Measurements from ENCODE around the gene EXOC3L2.
A peak's percentile ranks its signal among the peaks of the same experiment; 100 is the strongest.

Gene EXOC3L2

DNA sequence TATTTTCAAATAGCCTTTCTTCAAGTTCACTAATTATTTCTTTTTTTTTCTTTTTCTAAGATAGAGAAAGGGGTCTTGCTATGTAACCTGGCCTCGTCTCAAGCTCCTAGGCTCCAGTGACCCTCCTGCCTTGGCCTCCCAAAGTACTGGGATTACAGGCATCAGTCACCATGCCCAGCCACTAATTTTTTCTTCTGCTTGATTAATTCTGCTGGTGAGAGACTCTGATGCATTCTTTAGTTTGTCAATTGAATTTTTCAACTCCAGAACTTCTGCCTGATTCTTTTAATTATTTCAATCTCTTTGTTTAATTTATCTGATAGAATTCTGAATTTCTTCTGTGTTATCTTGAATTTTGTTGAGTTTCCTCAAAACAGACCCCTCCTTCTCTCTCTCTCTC, 55.2 kb downstream of the EXOC3L2 start:
- no peak for TF ChIP-seq CTCF (IDR thresholded peaks at IDR 0.05; ENCODE audit: low read depth, low read length)
- no peak overlapping the region for H3K4me3 ChIP-seq (ENCODE audit: low read depth, low read length)

DNA sequence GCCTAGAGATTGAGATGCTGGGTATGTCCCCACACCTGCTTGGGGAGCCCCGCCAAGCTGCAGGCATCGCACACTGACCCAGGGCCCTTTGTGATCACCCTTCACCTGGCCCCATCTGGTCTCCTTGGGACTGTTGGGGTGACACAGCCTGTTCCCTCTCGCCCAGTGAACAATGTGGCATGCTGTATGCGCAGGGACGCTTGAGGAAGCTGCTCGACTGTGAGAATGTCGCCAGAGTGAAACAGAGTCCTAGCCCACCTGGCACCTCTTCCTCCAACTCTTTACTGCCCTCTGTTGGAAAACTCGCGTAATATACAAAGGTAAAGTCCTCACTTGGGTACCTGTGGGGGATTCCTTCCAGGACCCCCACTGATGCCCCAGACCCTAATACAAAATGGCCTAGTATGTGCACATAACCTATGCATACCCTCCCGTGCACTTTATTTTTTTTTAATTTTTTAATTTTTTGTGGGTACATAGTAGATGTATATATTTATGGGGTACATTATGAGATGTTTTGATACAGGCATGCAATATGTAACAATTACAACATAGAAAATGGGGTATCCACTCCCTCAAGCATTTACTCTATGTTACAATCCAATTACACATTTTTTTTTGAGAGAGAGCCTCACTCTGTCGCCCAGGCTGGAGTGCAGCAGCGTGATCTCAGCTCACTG, 57.6 kb downstream of the EXOC3L2 start:
- TF ChIP-seq CTCF (IDR thresholded peaks at IDR 0.05; ENCODE audit: low read depth, low read length): peak; percentile 25; the same call in 1 of the 2 replicates
- H3K4me3 ChIP-seq (ENCODE audit: low read depth, low read length): no peak overlapping the region

DNA sequence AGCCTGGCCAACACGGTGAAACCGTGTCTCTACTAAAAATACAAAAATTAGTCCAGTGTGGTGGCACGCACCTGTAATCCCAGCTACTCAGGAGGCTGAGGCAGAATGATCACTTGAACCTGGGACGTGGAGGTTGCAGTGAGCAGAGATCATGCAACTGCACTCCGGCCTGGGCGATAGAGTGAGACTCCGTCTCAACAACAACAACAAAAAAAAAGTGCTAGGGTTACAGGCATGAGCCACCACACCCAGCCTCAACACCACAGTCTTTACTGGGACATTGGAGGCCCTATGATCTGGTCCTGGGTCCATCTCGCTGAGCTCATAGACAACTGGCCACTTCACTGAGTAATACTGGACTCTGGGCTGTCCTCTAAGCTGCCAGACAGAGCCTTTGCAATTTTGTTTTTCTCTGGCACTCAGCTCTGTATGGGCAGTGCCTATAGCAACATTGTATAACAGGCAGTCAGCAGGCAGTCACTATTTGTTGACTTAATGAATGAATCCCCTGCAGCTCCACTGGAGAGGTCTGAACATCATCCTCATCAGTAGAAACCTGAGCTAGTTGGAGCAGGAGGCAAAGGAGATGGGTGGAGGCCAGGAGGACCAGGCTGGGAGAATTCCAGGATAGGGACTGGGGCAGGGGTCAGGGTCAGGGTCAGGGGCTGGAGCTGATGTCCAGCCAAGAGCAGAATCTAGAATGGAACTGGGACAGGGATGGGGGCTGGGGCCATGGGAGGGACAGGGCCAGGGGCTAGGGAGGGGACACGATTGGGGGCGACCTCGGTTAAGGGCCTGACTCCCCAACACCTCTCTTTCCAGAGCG, 58.5 kb downstream of the EXOC3L2 start:
- no peak for TF ChIP-seq CTCF (IDR thresholded peaks at IDR 0.05; ENCODE audit: low read depth, low read length)
- H3K4me3 ChIP-seq (ENCODE audit: low read depth, low read length): no peak overlapping the region

- TF ChIP-seq CTCF (IDR thresholded peaks at IDR 0.05; ENCODE audit: low read depth, low read length): no peak
- H3K4me3 ChIP-seq (ENCODE audit: low read depth, low read length): no peak overlapping the region
Observed at GRCh38 chr19:45184115-45184514, 61.1 kb downstream of the EXOC3L2 start.

DNA sequence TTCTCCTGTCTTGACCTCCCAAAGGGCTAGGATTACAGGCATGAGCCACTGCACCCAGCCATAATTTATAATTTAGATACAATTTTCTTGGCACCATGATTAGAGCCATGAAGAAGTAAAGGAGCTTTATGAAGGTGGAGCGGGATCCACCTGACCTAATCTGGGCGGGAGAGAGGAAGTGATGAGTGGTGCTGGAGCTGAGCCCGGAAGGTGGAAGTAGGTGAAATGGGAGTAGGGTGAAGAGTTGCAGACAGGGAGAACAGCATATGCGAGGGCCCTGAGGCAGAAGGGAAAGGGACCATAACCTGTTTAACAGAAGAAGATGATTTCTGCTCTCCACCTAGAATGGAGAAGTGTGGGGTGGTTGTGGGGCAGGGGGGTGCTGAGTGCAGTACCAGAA, 62.4 kb downstream of the EXOC3L2 start:
- TF ChIP-seq CTCF (IDR thresholded peaks at IDR 0.05; ENCODE audit: low read depth, low read length): no peak
- no peak overlapping the region for H3K4me3 ChIP-seq (ENCODE audit: low read depth, low read length)

DNA sequence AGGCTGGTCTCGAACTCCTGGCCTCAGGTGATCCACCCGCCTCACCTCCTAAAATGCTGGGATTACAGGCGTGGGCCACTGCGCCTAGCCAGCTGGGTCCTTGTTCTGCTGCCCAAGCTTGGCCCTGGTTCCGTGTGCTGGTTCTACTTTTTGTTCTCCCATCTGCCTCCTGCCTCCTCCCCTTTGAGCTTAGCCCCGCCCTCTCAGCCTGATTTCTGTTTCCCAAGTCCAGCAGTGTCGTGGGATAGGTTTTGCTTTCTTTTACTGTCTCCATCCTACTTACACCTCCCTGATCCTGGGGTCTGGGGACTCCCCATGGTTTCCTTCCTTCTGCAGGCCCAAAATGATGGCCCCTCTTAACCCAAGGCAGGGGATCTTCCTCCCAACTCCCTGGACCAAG, 64.3 kb downstream of the EXOC3L2 start:
- H3K4me3 ChIP-seq (ENCODE audit: low read depth, low read length): no peak overlapping the region
- TF ChIP-seq CTCF (IDR thresholded peaks at IDR 0.05; ENCODE audit: low read depth, low read length): no peak

DNA sequence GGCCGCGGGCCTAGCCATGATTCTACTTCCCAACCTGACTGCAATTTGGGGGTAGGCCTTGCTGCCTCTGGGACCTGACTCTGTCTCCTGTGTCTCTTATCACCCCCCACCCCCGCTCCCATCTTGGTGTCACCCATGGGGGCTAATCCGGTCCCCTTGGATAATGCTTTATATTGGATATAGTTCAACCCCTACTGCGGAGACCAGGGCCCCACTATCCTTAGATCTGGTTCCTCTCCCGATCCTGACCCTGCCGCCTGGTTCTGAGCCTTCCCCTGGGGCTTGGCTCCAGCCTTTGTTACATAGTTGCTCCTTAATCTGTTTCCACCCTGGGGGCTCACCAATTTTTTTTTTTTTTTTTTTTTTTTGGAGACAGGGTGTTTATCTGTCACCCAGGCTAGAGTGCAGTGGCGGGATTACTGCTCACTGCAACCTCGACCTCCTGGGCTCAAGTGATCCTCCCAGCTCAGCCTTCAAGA, 65.3 kb downstream of the EXOC3L2 start:
- no peak for TF ChIP-seq CTCF (IDR thresholded peaks at IDR 0.05; ENCODE audit: low read depth, low read length)
- H3K4me3 ChIP-seq (ENCODE audit: low read depth, low read length): peak overlapping the region; percentile 84

Data from WI38 (cell line).